ENCODE results near the gene RAB34. TPM values are rescaled to one million over a fixed set of nuclear protein-coding genes. Genes with fewer than 3 reads are reported as not detected.

Gene RAB34
- total and polyA plus RNA-seq, 7 experiments from 2014 or later: 11.0 to 50.2 (median 16.4) TPM

- Mint-ChIP-seq H3K36me3 (peaks cover 0 to 6% (median 0%) of the 10 kb centered on the region in 5 donors), H3K4me1 (peaks cover 0 to 38% (median 19%) of the 10 kb centered on the region in 7 donors), H3K27ac (peak overlapping the region in 8 of 9 donors; percentile 33 to 93 (median 63)), H3K9me3 (no peaks in the 10 kb centered on the region), H3K27me3 (no peaks in the 10 kb centered on the region), H3K4me3 (peak overlapping the region in 7 of 10 donors; percentile 27 to 91 (median 57))
- H3K4me3 ChIP-seq (ENCODE audit: low read length): no peak overlapping the region
- ChIA-PET CTCF (interaction anchor here (14.7 kb wide), 1 partner anchor 22 kb away, joined by 331 read pairs; the partner anchor contains the start of genes NEK8, RPL23A and TLCD1), POLR2A (interaction anchor here (3.1 to 16.9 kb wide), 2 partner anchors 18 to 27 kb away, joined by 23 to 269 read pairs; partner anchors contain the start of genes NEK8, RPL23A and TLCD1)
- intact Hi-C loops (cut with micrococcal nuclease): no loop called here
- peaks cover 0 to 24% (median 0%) of the 10 kb centered on the region in 3 experiments for H3K36me3 ChIP-seq (ENCODE audit: control insufficient read depth in 2 of 3, insufficient read depth in 3 of 3, low read length in 3 of 3)
- DNase-seq: no peak
- H3K9me3 ChIP-seq (ENCODE audit: control insufficient read depth in 2 of 3, low read length in 3 of 3): no peaks in the 10 kb centered on the region
- peaks cover 11 to 28% of the 10 kb centered on the region in 2 donors for H3K4me1 ChIP-seq (ENCODE audit: control insufficient read depth in 2 of 2, insufficient read depth in 2 of 2, low read length in 2 of 2)
- H3K27ac ChIP-seq (ENCODE audit: low read depth, low read length): peak overlapping the region; percentile 83
- no peak for ATAC-seq
- H3K27me3 ChIP-seq (ENCODE audit: control insufficient read depth in 2 of 2, insufficient read depth in 2 of 2, low read length in 2 of 2): no peaks in the 10 kb centered on the region
Measured at GRCh38 chr17:28746611-28747050, 29.0 kb upstream of the RAB34 start.

- Histone ChIP-seq H3K27ac (ENCODE audit: low read depth, low read length) (peak overlapping the region; percentile 83), H3K4me3 (ENCODE audit: low read length) (no peak overlapping the region), H3K36me3 (ENCODE audit: control insufficient read depth in 2 of 3, insufficient read depth in 3 of 3, low read length in 3 of 3) (peaks cover 0 to 24% (median 0%) of the 10 kb centered on the region in 3 experiments), H3K4me1 (ENCODE audit: control insufficient read depth in 2 of 2, insufficient read depth in 2 of 2, low read length in 2 of 2) (peaks cover 11 to 28% of the 10 kb centered on the region in 2 donors), H3K9me3 (ENCODE audit: control insufficient read depth in 2 of 3, low read length in 3 of 3) (no peaks in the 10 kb centered on the region), H3K27me3 (ENCODE audit: control insufficient read depth in 2 of 2, insufficient read depth in 2 of 2, low read length in 2 of 2) (no peaks in the 10 kb centered on the region)
- H3K4me3 Mint-ChIP-seq: peak overlapping the region in 9 of 10 donors; percentile 57 to 94 (median 87)
- CTCF ChIA-PET: interaction anchor here (14.7 kb wide), 1 partner anchor 21 kb away, joined by 331 read pairs; the partner anchor contains the start of genes NEK8, RPL23A and TLCD1
- peak overlapping the region; percentile 36 to 94 (median 78) for H3K27ac Mint-ChIP-seq
- DNase-seq: no peak
- no peaks in the 10 kb centered on the region for H3K27me3 Mint-ChIP-seq
- peaks cover 0 to 7% (median 0%) of the 10 kb centered on the region in 5 donors for H3K36me3 Mint-ChIP-seq
- intact Hi-C loops (cut with micrococcal nuclease): loop anchor here in 1 of 2 donors (2.0 kb wide), 1 partner anchor 181 kb away; no protein-coding TSS in a partner anchor
- H3K4me1 Mint-ChIP-seq: peaks cover 0 to 43% (median 19%) of the 10 kb centered on the region in 7 donors
- POLR2A ChIA-PET: interaction anchor here (0.6 to 16.9 kb wide), 6 partner anchors 18 to 204 kb away, joined by 3 to 269 read pairs (median 8); partner anchors contain the start of genes NEK8, PROCA1, RPL23A and TLCD1
- H3K9me3 Mint-ChIP-seq: no peaks in the 10 kb centered on the region
- ATAC-seq: no peak
Measured at GRCh38 chr17:28745786-28746411, 28.2 kb upstream of the RAB34 start.

GRCh38 chr17:28744972-28745785 lies 27.5 kb upstream of the RAB34 start:
- DNase-seq: peak in 7 of 9 donors; percentile 32 to 47 (median 37)
- ChIA-PET POLR2A (interaction anchor here (0.6 to 16.9 kb wide), 12 partner anchors 9 to 209 kb away, joined by 3 to 269 read pairs (median 3); partner anchors contain the start of genes NEK8, PHF12, PROCA1 and RPL23A), CTCF (interaction anchor here (0.5 to 14.7 kb wide), 2 partner anchors 9 to 21 kb away, joined by 3 to 331 read pairs; partner anchors contain the start of genes NEK8, RPL23A and TLCD1)
- Histone ChIP-seq H3K27ac (ENCODE audit: low read depth, low read length) (peak overlapping the region; percentile 83), H3K36me3 (ENCODE audit: control insufficient read depth in 2 of 3, insufficient read depth in 3 of 3, low read length in 3 of 3) (peaks cover 0 to 24% (median 0%) of the 10 kb centered on the region in 3 experiments), H3K4me1 (ENCODE audit: control insufficient read depth in 2 of 2, insufficient read depth in 2 of 2, low read length in 2 of 2) (peaks cover 11 to 28% of the 10 kb centered on the region in 2 donors), H3K27me3 (ENCODE audit: control insufficient read depth in 2 of 2, insufficient read depth in 2 of 2, low read length in 2 of 2) (no peaks in the 10 kb centered on the region), H3K4me3 (ENCODE audit: low read length) (peak overlapping the region; percentile 82), H3K9me3 (ENCODE audit: control insufficient read depth in 2 of 3, low read length in 3 of 3) (no peaks in the 10 kb centered on the region)
- Mint-ChIP-seq H3K4me3 (peak overlapping the region; percentile 87 to 94 (median 91)), H3K4me1 (peaks cover 0 to 42% (median 19%) of the 10 kb centered on the region in 7 donors), H3K27me3 (no peaks in the 10 kb centered on the region), H3K36me3 (peaks cover 0 to 13% (median 0%) of the 10 kb centered on the region in 5 donors), H3K27ac (peak overlapping the region; percentile 78 to 95 (median 92)), H3K9me3 (peaks cover 0 to 2% (median 0%) of the 10 kb centered on the region in 11 donors)
- no peak for ATAC-seq
- intact Hi-C loops (cut with micrococcal nuclease): loop anchor here (1.0 to 2.0 kb wide), 3 partner anchors 67 to 207 kb away; no protein-coding TSS in a partner anchor

- ATAC-seq: peak; percentile 58
- Histone ChIP-seq H3K4me3 (ENCODE audit: low read length) (peak overlapping the region; percentile 82), H3K4me1 (ENCODE audit: control insufficient read depth in 2 of 2, insufficient read depth in 2 of 2, low read length in 2 of 2) (peaks cover 11 to 25% of the 10 kb centered on the region in 2 donors)
Measured at GRCh38 chr17:28744104-28744971, 26.7 kb upstream of the RAB34 start.

More at GRCh38 chr17:28744104-28744971, 26.7 kb upstream of the RAB34 start:
- ChIA-PET POLR2A (interaction anchor here (0.9 to 16.9 kb wide), 10 partner anchors 9 to 210 kb away, joined by 3 to 269 read pairs (median 4); partner anchors contain the start of genes NEK8, PHF12, PROCA1 and RPL23A), CTCF (interaction anchor here (0.5 to 14.7 kb wide), 2 partner anchors 10 to 20 kb away, joined by 3 to 331 read pairs; partner anchors contain the start of genes NEK8, RPL23A and TLCD1)
- DNase-seq: peak in 8 of 9 donors; percentile 37 to 74 (median 56)
- Mint-ChIP-seq H3K4me3 (peak overlapping the region; percentile 87 to 94 (median 91)), H3K4me1 (peaks cover 0 to 38% (median 19%) of the 10 kb centered on the region in 7 donors), H3K27me3 (no peaks in the 10 kb centered on the region), H3K9me3 (peaks cover 0 to 4% (median 0%) of the 10 kb centered on the region in 11 donors), H3K36me3 (peaks cover 0 to 15% (median 0%) of the 10 kb centered on the region in 5 donors), H3K27ac (peak overlapping the region; percentile 78 to 95 (median 92))
- Histone ChIP-seq H3K36me3 (ENCODE audit: control insufficient read depth in 2 of 3, insufficient read depth in 3 of 3, low read length in 3 of 3) (peaks cover 0 to 22% (median 0%) of the 10 kb centered on the region in 3 experiments), H3K9me3 (ENCODE audit: control insufficient read depth in 2 of 3, low read length in 3 of 3) (no peaks in the 10 kb centered on the region), H3K27ac (ENCODE audit: low read depth, low read length) (peak overlapping the region; percentile 83), H3K27me3 (ENCODE audit: control insufficient read depth in 2 of 2, insufficient read depth in 2 of 2, low read length in 2 of 2) (no peaks in the 10 kb centered on the region)
- intact Hi-C loops (cut with micrococcal nuclease): loop anchor here (1.0 to 2.0 kb wide), 3 partner anchors 68 to 208 kb away; no protein-coding TSS in a partner anchor
